Fibroblast of the aortic adventitia (primary cell): Measurements from ENCODE around the gene NLGN2. TPM values are rescaled to one million over a fixed set of nuclear protein-coding genes. Genes with fewer than 3 reads are reported as not detected.

Experiments used
- DNase-seq: peaks from one replicate; pipeline ENCODE4 v3.0.0-alpha.2; 2010; ENCODE audit warnings: low read depth
- H3K4me3 ChIP-seq: 2 replicates; pipeline ENCODE4 v1.5.1; 2011; ENCODE audit warnings: low read depth, mild to moderate bottlenecking, control low read depth, low read length, moderate library complexity
- total RNA-seq: library from RNA; depleted of rRNA; stranded (reverse); fragments of >200 nt; gene quantifications from 2 replicates; pipeline ENCODE4 v1.2.3, GENCODE V29; 2012; ENCODE audit warnings: low replicate concordance
- TF ChIP-seq, protein P1 (sequence below): IDR thresholded peaks from 2 replicates; pipeline ENCODE4 v1.5.1; 2011; ENCODE audit warnings: mild to moderate bottlenecking, low read length, control low read depth, inconsistent platforms; ENCODE audit not compliant: insufficient read depth

The NLGN2 gene
- total RNA-seq, 1 donor = 7.0 TPM

GRCh38 chr17:7421186-7421585 is 13.5 kb downstream of the NLGN2 start:
- TF ChIP-seq, protein P1, sequence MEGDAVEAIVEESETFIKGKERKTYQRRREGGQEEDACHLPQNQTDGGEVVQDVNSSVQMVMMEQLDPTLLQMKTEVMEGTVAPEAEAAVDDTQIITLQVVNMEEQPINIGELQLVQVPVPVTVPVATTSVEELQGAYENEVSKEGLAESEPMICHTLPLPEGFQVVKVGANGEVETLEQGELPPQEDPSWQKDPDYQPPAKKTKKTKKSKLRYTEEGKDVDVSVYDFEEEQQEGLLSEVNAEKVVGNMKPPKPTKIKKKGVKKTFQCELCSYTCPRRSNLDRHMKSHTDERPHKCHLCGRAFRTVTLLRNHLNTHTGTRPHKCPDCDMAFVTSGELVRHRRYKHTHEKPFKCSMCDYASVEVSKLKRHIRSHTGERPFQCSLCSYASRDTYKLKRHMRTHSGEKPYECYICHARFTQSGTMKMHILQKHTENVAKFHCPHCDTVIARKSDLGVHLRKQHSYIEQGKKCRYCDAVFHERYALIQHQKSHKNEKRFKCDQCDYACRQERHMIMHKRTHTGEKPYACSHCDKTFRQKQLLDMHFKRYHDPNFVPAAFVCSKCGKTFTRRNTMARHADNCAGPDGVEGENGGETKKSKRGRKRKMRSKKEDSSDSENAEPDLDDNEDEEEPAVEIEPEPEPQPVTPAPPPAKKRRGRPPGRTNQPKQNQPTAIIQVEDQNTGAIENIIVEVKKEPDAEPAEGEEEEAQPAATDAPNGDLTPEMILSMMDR = no peak
- no peak overlapping the region for H3K4me3 ChIP-seq

DNA sequence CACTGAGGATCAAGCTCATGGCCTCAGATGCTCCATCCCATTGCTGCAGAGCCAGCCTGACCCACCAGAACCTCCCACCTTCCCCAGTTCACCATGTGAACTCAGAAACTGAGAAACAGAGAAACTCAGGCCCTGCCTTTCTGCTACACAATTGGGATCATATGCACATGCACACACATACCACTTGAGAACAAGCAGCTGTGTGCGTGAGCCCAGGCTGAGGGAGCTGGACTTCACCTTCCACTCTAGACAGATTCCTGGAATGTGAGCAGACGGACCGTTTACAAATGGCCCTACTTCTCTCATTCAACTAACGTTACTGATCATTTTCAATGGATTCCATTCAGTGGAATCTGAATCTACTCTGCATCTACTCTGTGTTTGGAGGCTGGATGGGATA is 16.0 kb downstream of the NLGN2 start:
- DNase-seq = no peak
- TF ChIP-seq, protein P1 = no peak
- H3K4me3 ChIP-seq = no peak overlapping the region

More at GRCh38 chr17:7421186-7421585, 13.5 kb downstream of the NLGN2 start:
- DNase-seq = no peak

DNA sequence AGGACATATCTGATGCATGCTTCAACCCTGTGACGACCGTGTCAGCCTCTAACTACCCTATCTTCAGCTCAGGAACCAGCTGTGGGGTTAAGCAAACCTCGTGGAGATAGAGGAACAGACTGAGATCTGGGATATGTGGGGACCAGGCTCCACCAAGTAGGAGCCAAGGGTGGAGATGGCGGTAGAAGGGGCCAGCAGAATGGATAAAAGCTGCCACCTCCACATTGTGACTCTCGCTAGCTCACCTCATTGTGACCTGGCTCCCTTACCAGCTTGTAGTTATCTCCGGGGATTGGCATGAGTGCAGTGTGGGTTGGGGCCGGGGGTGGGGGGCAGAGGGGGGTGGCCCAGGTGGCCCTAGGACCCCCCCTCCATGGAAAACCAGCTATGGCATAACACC is 17.7 kb downstream of the NLGN2 start, which contains the start of gene SPEM2:
TSS of gene SPEM2 (plus strand) at position 301 of the 400 bp plus-strand sequence. CDS start at position 374, 73 bp downstream.
- TF ChIP-seq, protein P1 = no peak
- DNase-seq = no peak

DNA sequence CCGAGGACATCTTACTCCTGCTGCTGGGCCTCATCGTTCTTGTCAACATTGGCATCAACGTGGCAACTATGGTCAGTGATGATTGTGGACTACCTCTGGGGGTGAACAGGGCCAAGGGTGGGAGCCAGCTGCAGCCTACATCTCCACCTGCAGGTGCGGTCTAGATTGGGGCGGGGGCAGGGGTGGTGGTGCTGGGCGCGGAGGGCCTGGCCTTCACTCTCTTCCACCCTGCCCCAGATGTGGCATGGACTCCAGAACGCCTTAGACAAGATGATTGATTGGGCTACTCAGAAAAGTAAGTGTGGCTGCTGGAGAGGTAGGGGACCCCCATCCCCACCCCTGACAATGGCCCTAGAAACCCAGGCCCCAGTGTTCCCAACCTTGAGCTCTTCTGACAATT is 18.1 kb downstream of the NLGN2 start:
- no peak overlapping the region for H3K4me3 ChIP-seq
- TF ChIP-seq, protein P1 = no peak
- no peak for DNase-seq

More for the DNA sequence above, 17.7 kb downstream of the NLGN2 start, which contains the start of gene SPEM2:
- H3K4me3 ChIP-seq = no peak within 1 kb of the TSS

DNA sequence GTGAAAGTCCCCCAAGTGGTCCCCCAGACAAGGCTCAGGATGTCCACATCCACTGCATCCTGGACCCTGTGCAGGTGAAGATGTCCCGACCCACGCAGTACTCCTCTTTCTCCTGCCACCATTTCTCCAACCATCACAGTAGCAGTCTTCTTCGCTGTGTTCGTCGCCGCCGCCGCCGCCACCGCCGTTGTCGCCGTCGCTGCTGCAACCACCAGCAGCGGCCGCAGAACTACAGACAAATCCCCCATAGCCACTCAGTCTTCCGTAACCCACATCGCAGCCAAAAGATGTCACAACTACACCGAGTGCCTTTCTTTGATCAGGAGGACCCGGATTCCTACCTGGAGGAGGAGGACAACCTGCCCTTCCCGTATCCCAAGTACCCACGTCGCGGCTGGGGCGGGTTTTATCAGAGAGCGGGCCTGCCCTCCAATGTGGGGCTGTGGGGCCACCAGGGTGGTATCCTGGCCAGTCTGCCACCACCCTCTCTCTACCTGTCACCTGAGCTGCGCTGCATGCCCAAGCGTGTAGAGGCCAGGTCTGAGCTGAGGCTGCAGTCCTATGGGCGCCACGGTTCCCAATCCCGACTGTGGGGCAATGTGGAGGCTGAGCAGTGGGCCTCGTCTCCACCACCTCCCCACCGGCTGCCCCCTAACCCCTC is 18.7 kb downstream of the NLGN2 start:
- TF ChIP-seq, protein P1 = no peak
- no peak overlapping the region for H3K4me3 ChIP-seq
- no peak for DNase-seq

- TF ChIP-seq, protein P1 = no peak
- no peak overlapping the region for H3K4me3 ChIP-seq
- DNase-seq = no peak
Observed at GRCh38 chr17:7426896-7427489, 19.3 kb downstream of the NLGN2 start.
